GM18498 (cell line): Measurements from ENCODE around the gene KRTAP5-1.

ENCODE experiments used
- ATAC-seq: cut with Tn5 transposase; IDR thresholded peaks from one replicate; pipeline ENCODE4 v1.9.1; 2021; ENCODE audit warnings: mild to moderate bottlenecking, moderate library complexity; ENCODE audit not compliant: unreplicated experiment

KRTAP5-1 gene

GRCh38 chr11:1572197-1573076, 12.6 kb downstream of the KRTAP5-1 start, which contains the start of gene DUSP8:
DUSP8 (minus strand) TSS chr11:1572271; CDS start chr11:1565826, 6,445 bp downstream.
- ATAC-seq = peak; percentile 68

- ATAC-seq = no peak
Observed at GRCh38 chr11:1571760-1572196, 13.3 kb downstream of the KRTAP5-1 start.

GRCh38 chr11:1570896-1571759, 14.0 kb downstream of the KRTAP5-1 start:
- ATAC-seq = no peak

GRCh38 chr11:1570531-1570895, 14.6 kb downstream of the KRTAP5-1 start:
- no peak for ATAC-seq

- no peak for ATAC-seq
Observed at GRCh38 chr11:1570001-1570453, 15.1 kb downstream of the KRTAP5-1 start.

- no peak for ATAC-seq
Observed at GRCh38 chr11:1569251-1569780, 15.8 kb downstream of the KRTAP5-1 start.

GRCh38 chr11:1568441-1568911, 16.6 kb downstream of the KRTAP5-1 start:
- ATAC-seq = no peak

- no peak for ATAC-seq
Observed at GRCh38 chr11:1567721-1568100, 17.4 kb downstream of the KRTAP5-1 start.

- no peak for ATAC-seq
Observed at GRCh38 chr11:1567052-1567720, 17.9 kb downstream of the KRTAP5-1 start.

- ATAC-seq = no peak
Observed at GRCh38 chr11:1566381-1567051, 18.6 kb downstream of the KRTAP5-1 start.

GRCh38 chr11:1565904-1566247, 19.2 kb downstream of the KRTAP5-1 start:
- no peak for ATAC-seq

- no peak for ATAC-seq
Observed at GRCh38 chr11:1565173-1565903, 19.7 kb downstream of the KRTAP5-1 start.

- no peak for ATAC-seq
Observed at GRCh38 chr11:1564535-1565172, 20.4 kb downstream of the KRTAP5-1 start.

- ATAC-seq = no peak
Observed at GRCh38 chr11:1563697-1564534, 21.2 kb downstream of the KRTAP5-1 start.

- ATAC-seq = no peak
Observed at GRCh38 chr11:1563149-1563638, 21.9 kb downstream of the KRTAP5-1 start.

GRCh38 chr11:1562469-1563148, 22.5 kb downstream of the KRTAP5-1 start:
- ATAC-seq = no peak

GRCh38 chr11:1561955-1562354, 23.1 kb downstream of the KRTAP5-1 start:
- no peak for ATAC-seq
